ENCODE measurements around the gene NEK6.

- TF ChIP-seq ZNF274 (IDR thresholded peaks at IDR 0.05; ENCODE audit: low read depth, low read length) (no peak), YY1 (IDR thresholded peaks at IDR 0.05; ENCODE audit: insufficient read depth, insufficient read length) (no peak)
Measured at GRCh38 chr9:124231095-124231737, 26.5 kb upstream of the NEK6 start.

All from NT2/D1 (cell line).